ENCODE measurements around the gene MXRA8.
"Not testable (repeated sequence)": the region's sequence is repeated elsewhere in the genome, so short reads cannot be mapped to it uniquely, and the experiment has no call there.

The MXRA8 gene

GRCh38 chr1:1385339-1385738, 27.0 kb upstream of the MXRA8 start:
- not testable (repeated sequence) for H3K4me3 ChIP-seq (ENCODE audit: low read length); H3K4me1 ChIP-seq (ENCODE audit: insufficient read depth, low read length); H3K27me3 ChIP-seq (ENCODE audit: insufficient read depth, low read length); H3K9me3 ChIP-seq (ENCODE audit: low read length); H2AFZ ChIP-seq (ENCODE audit: low read depth, low read length)
- peaks cover 54% of the 10 kb centered on the region for H3K36me3 ChIP-seq (ENCODE audit: insufficient read depth, low read length)

DNA sequence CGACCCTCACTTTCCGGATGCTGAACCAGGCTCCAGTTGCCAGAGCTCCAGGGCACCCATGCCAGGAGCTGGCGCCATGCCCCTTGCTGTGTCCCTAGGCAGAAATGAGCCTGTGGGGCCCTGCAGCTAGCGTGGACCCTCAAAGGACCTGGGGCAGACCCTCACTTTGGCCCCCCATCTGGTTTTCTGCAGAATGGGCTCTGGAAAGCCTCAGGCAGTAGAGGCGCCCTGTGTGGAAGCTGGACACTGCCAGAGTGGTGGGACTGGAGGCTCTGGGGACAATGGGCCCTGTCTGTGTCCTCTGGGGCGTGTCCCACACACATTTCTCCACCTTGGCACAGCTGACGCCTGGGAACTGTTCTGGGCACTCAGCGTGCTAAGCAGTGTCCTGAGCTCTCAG, 22.9 kb upstream of the MXRA8 start:
- H3K27me3 ChIP-seq (ENCODE audit: insufficient read depth, low read length): no peaks in the 10 kb centered on the region
- no peak overlapping the region for H2AFZ ChIP-seq (ENCODE audit: low read depth, low read length)
- peaks cover 6% of the 10 kb centered on the region for H3K9me3 ChIP-seq (ENCODE audit: low read length)
- H3K4me3 ChIP-seq (ENCODE audit: low read length): no peak overlapping the region
- H3K4me1 ChIP-seq (ENCODE audit: insufficient read depth, low read length): no peaks in the 10 kb centered on the region
- H3K36me3 ChIP-seq (ENCODE audit: insufficient read depth, low read length): peaks cover 17% of the 10 kb centered on the region

GRCh38 chr1:1380860-1381259, 22.5 kb upstream of the MXRA8 start:
- Histone ChIP-seq H3K4me1 (ENCODE audit: insufficient read depth, low read length) (peaks cover 2% of the 10 kb centered on the region), H3K4me3 (ENCODE audit: low read length) (no peak overlapping the region), H3K27me3 (ENCODE audit: insufficient read depth, low read length) (no peaks in the 10 kb centered on the region), H3K36me3 (ENCODE audit: insufficient read depth, low read length) (peaks cover 12% of the 10 kb centered on the region), H2AFZ (ENCODE audit: low read depth, low read length) (no peak overlapping the region), H3K9me3 (ENCODE audit: low read length) (peaks cover 4% of the 10 kb centered on the region)

GRCh38 chr1:1377540-1378205, 19.3 kb upstream of the MXRA8 start:
- Histone ChIP-seq H3K4me3 (ENCODE audit: low read length) (no peak overlapping the region), H2AFZ (ENCODE audit: low read depth, low read length) (no peak overlapping the region), H3K27me3 (ENCODE audit: insufficient read depth, low read length) (no peaks in the 10 kb centered on the region), H3K4me1 (ENCODE audit: insufficient read depth, low read length) (peaks cover 16% of the 10 kb centered on the region), H3K36me3 (ENCODE audit: insufficient read depth, low read length) (peaks cover 11% of the 10 kb centered on the region), H3K9me3 (ENCODE audit: low read length) (no peaks in the 10 kb centered on the region)

DNA sequence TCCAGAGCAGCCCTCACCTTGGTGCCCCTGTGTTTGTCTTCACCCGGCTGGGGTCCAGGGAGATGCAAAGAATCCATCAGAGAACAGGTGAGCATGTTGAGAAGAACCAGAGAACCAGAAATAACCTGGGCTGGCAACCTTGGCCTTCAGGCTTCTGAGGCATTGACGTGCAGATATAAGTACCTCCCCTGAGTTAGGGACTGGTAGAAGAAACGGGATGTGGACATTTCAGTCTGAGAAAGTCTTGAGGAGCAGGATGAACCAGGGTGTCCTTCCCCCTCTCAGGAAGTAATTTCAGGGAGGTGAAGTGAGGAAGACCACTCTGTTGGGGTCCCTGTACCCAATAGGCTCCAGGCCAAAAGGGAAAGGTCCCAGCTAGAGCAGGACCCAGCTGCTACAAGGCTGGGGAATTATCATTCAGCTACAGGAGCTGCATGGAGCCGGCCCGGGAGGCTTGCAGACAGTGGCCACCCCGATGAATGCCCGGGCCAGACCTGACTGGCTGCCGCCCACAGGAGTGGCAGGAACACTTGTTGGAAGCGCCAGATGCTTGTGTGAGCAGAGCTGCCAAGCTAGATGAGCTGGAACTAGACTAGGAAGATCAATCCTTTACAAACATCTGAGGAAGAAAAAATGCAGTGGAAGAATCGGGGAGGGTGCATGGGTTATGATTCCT, 18.3 kb upstream of the MXRA8 start:
- H3K4me3 ChIP-seq (ENCODE audit: low read length): no peak overlapping the region

DNA sequence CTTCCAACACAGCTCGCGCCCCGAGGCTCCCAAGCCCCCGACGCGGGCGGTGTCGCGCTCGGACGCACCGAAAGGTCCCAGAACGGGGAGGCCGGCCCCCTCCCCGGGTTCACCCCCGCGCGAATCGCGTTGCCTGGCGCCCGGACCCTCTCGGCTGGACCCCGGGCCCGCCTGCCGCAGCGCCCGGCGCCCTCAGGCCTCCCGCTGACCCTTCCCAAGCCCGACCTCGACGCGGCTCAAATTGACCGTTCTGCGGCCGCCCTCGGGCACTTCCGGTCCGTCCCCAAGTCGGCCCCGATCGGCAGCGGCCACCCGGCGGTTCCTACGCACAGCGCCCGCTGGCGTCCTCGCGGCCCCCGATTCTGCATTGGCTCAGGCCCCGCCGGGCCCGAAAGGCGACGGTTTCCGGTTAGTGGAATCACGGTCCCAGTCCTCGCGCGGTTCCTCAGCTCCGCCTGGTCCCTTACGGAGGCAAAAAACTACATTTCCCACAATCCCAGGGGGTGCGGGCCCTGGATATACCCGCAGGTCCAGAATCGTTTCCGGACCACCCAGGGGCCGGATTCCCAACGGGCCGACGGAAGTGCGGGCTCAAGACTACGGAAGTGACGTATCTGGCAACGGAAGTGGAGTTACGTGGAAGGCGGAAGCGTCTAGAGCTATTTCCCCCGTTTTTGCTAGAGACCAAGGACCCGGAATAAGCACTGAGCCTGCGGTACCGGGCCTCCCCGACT, 16.7 kb upstream of the MXRA8 start, which contains the start of gene AURKAIP1:
Gene AURKAIP1 (minus strand): TSS at position 279 of the 734 bp plus-strand sequence. CDS start 451 bp downstream, outside the sequence.
- H3K36me3 ChIP-seq (ENCODE audit: insufficient read depth, low read length): peaks cover 14% of the 10 kb centered on the region
- no peaks in the 10 kb centered on the region for H3K9me3 ChIP-seq (ENCODE audit: low read length)
- H3K4me1 ChIP-seq (ENCODE audit: insufficient read depth, low read length): peaks cover 19% of the 10 kb centered on the region
- peak within 1 kb of the TSS; percentile 9 for H2AFZ ChIP-seq (ENCODE audit: low read depth, low read length)
- H3K27me3 ChIP-seq (ENCODE audit: insufficient read depth, low read length): no peaks in the 10 kb centered on the region
- H3K4me3 ChIP-seq (ENCODE audit: low read length): peak within 1 kb of the TSS; percentile 96

More for the DNA sequence above, 18.3 kb upstream of the MXRA8 start:
- peaks cover 12% of the 10 kb centered on the region for H3K36me3 ChIP-seq (ENCODE audit: insufficient read depth, low read length)
- no peak overlapping the region for H2AFZ ChIP-seq (ENCODE audit: low read depth, low read length)
- no peaks in the 10 kb centered on the region for H3K27me3 ChIP-seq (ENCODE audit: insufficient read depth, low read length)
- H3K9me3 ChIP-seq (ENCODE audit: low read length): no peaks in the 10 kb centered on the region
- peaks cover 19% of the 10 kb centered on the region for H3K4me1 ChIP-seq (ENCODE audit: insufficient read depth, low read length)

- Histone ChIP-seq H3K4me1 (ENCODE audit: insufficient read depth, low read length) (peaks cover 19% of the 10 kb centered on the region), H3K4me3 (ENCODE audit: low read length) (peak overlapping the region; percentile 96), H3K36me3 (ENCODE audit: insufficient read depth, low read length) (peaks cover 14% of the 10 kb centered on the region), H3K27me3 (ENCODE audit: insufficient read depth, low read length) (no peaks in the 10 kb centered on the region), H3K9me3 (ENCODE audit: low read length) (no peaks in the 10 kb centered on the region), H2AFZ (ENCODE audit: low read depth, low read length) (peak overlapping the region; percentile 9)
Measured at GRCh38 chr1:1374589-1374928, 16.2 kb upstream of the MXRA8 start.

GRCh38 chr1:1373815-1374588, 15.6 kb upstream of the MXRA8 start:
- Histone ChIP-seq H2AFZ (ENCODE audit: low read depth, low read length) (no peak overlapping the region), H3K36me3 (ENCODE audit: insufficient read depth, low read length) (peaks cover 14% of the 10 kb centered on the region), H3K4me3 (ENCODE audit: low read length) (peak overlapping the region; percentile 96), H3K4me1 (ENCODE audit: insufficient read depth, low read length) (peaks cover 19% of the 10 kb centered on the region), H3K27me3 (ENCODE audit: insufficient read depth, low read length) (no peaks in the 10 kb centered on the region), H3K9me3 (ENCODE audit: low read length) (no peaks in the 10 kb centered on the region)

DNA sequence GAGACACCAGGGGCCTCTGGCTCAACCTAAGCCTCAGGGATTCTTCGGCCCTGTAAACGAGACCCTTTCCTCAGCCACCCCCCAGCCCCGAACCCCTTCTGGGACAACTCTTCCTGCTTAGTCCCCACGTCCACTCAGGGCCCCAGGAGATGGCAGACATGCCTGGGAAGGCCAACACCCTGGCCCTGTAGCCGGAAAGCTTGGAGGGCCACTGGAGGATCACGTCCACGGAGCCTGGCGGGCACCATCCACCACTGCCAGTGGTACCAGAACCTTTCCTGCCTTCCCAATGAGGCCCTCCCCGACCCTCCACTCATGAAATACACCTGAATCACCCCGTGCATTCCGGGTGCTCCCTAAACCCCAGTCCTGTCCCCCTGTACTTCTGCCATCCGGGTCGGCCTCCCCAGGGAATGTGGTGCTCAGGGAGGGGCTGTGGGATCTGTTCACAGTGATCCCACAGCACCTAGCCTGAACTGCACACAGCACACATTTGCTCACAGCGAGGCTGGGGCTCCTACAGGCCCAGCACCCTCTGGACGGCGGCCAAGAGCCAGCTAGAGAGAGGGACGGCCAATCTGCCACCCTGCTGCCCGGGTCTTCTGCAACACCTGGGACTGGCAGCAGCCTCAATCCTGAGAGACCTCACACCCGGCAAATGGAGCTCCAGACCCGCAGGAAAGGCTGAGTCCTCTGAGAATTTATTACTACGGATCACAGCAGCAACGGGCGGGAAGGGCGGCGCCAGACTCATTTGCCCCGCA, 14.9 kb upstream of the MXRA8 start:
- H3K4me3 ChIP-seq (ENCODE audit: low read length): no peak overlapping the region
- no peaks in the 10 kb centered on the region for H3K9me3 ChIP-seq (ENCODE audit: low read length)
- no peaks in the 10 kb centered on the region for H3K27me3 ChIP-seq (ENCODE audit: insufficient read depth, low read length)
- peaks cover 19% of the 10 kb centered on the region for H3K4me1 ChIP-seq (ENCODE audit: insufficient read depth, low read length)
- H3K36me3 ChIP-seq (ENCODE audit: insufficient read depth, low read length): peaks cover 14% of the 10 kb centered on the region
- no peak overlapping the region for H2AFZ ChIP-seq (ENCODE audit: low read depth, low read length)

GRCh38 chr1:1371746-1372711, 13.7 kb upstream of the MXRA8 start:
- H3K4me3 ChIP-seq (ENCODE audit: low read length): no peak overlapping the region

GRCh38 chr1:1371364-1371745, 13.0 kb upstream of the MXRA8 start:
- H3K36me3 ChIP-seq (ENCODE audit: insufficient read depth, low read length): peaks cover 14% of the 10 kb centered on the region
- peaks cover 8% of the 10 kb centered on the region for H3K9me3 ChIP-seq (ENCODE audit: low read length)
- peaks cover 19% of the 10 kb centered on the region for H3K4me1 ChIP-seq (ENCODE audit: insufficient read depth, low read length)
- no peaks in the 10 kb centered on the region for H3K27me3 ChIP-seq (ENCODE audit: insufficient read depth, low read length)
- H3K4me3 ChIP-seq (ENCODE audit: low read length): no peak overlapping the region
- no peak overlapping the region for H2AFZ ChIP-seq (ENCODE audit: low read depth, low read length)

More at GRCh38 chr1:1371746-1372711, 13.7 kb upstream of the MXRA8 start:
- H3K4me1 ChIP-seq (ENCODE audit: insufficient read depth, low read length): peaks cover 19% of the 10 kb centered on the region
- H3K27me3 ChIP-seq (ENCODE audit: insufficient read depth, low read length): no peaks in the 10 kb centered on the region
- H3K36me3 ChIP-seq (ENCODE audit: insufficient read depth, low read length): peaks cover 14% of the 10 kb centered on the region
- H2AFZ ChIP-seq (ENCODE audit: low read depth, low read length): no peak overlapping the region
- peaks cover 1% of the 10 kb centered on the region for H3K9me3 ChIP-seq (ENCODE audit: low read length)

Measured in neuron (in vitro differentiated cells).